ENCODE measurements around the gene NFKBIE. TPM values are rescaled to one million over a fixed set of nuclear protein-coding genes. Genes with fewer than 3 reads are reported as not detected.
A peak's percentile ranks its signal among the peaks of the same experiment; 100 is the strongest.

The NFKBIE gene
- total and polyA plus RNA-seq, 2 of the 13 experiments (the other 11 are each of a cell fraction or from before 2014, with no cell fraction given), result 6.7 to 14.5 TPM

DNA sequence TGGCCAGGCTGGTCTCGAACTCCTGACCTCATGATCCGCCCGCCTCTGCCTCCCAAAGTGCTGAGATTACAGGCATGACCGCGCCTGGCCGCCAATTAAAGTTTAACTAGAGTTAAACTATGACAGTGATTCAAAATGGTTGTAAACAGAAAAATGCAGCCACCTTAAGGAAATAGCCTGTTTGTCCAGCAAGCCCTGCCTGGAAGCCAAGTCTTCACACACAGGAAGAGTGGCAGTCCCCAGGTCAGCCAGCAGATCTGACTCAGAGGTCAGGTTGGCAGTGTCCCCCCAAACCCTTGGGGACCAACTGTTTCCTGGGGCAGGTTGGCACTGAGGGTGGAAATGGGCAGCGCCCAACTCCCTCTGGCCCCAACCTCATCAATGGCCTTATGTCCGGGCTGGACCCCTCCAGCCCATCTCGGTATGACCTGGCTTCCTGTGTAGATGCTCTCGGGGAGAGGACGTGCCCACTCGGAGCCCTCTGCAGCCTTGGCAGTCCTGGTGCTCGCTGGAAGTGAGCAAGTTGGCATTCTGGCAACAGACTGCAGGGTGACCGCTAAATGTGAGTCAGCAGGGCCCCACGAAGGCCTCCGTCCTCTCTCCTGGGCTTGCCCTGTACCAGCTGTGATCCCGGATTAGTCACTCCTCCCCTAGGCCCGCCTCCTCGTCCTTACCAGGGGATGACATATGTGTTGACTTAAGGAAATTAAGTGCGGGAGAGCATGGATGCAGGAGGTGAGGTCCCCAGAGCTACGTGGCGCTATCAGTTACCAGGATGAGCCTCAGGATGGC is 28.1 kb downstream of the NFKBIE start (continued):
- TF ChIP-seq, protein P1, sequence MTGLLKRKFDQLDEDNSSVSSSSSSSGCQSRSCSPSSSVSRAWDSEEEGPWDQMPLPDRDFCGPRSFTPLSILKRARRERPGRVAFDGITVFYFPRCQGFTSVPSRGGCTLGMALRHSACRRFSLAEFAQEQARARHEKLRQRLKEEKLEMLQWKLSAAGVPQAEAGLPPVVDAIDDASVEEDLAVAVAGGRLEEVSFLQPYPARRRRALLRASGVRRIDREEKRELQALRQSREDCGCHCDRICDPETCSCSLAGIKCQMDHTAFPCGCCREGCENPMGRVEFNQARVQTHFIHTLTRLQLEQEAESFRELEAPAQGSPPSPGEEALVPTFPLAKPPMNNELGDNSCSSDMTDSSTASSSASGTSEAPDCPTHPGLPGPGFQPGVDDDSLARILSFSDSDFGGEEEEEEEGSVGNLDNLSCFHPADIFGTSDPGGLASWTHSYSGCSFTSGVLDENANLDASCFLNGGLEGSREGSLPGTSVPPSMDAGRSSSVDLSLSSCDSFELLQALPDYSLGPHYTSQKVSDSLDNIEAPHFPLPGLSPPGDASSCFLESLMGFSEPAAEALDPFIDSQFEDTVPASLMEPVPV (CRISPR knock-in tag; IDR thresholded peaks at IDR 0.05), result no peak
- TF ChIP-seq ZBTB1 (CRISPR knock-in tag; IDR thresholded peaks at IDR 0.05; ENCODE audit: borderline replicate concordance), result no peak
- TF ChIP-seq MIER2 (CRISPR knock-in tag; IDR thresholded peaks at IDR 0.05), result no peak
- TF ChIP-seq HMGA1 (CRISPR knock-in tag; conservative IDR thresholded peaks at IDR 0.05), result no peak
- TF ChIP-seq ZNF563 (CRISPR knock-in tag; IDR thresholded peaks at IDR 0.05), result no peak
- TF ChIP-seq ZNF367 (CRISPR knock-in tag; IDR thresholded peaks at IDR 0.05; ENCODE audit: borderline replicate concordance), result no peak
- TF ChIP-seq CBFB (CRISPR knock-in tag; IDR thresholded peaks at IDR 0.05), result no peak
- peak; percentile 53; the same call in 1 of the 2 replicates for TF ChIP-seq JUND (CRISPR knock-in tag; IDR thresholded peaks at IDR 0.05)
- 0 out of 2 replicates have a peak, but pooled peaks have one; percentile 2 for TF ChIP-seq STAG1 (CRISPR knock-in tag; IDR thresholded peaks at IDR 0.05)
- TF ChIP-seq, protein P2, sequence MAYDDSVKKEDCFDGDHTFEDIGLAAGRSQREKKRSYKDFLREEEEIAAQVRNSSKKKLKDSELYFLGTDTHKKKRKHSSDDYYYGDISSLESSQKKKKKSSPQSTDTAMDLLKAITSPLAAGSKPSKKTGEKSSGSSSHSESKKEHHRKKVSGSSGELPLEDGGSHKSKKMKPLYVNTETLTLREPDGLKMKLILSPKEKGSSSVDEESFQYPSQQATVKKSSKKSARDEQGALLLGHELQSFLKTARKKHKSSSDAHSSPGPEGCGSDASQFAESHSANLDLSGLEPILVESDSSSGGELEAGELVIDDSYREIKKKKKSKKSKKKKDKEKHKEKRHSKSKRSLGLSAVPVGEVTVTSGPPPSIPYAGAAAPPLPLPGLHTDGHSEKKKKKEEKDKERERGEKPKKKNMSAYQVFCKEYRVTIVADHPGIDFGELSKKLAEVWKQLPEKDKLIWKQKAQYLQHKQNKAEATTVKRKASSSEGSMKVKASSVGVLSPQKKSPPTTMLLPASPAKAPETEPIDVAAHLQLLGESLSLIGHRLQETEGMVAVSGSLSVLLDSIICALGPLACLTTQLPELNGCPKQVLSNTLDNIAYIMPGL (CRISPR knock-in tag; IDR thresholded peaks at IDR 0.05; ENCODE audit: borderline replicate concordance in 1 of 2, low read depth in 1 of 2), result no peak
- TF ChIP-seq ZSCAN30 (CRISPR knock-in tag; IDR thresholded peaks at IDR 0.05), result no peak
- TF ChIP-seq, protein P3, sequence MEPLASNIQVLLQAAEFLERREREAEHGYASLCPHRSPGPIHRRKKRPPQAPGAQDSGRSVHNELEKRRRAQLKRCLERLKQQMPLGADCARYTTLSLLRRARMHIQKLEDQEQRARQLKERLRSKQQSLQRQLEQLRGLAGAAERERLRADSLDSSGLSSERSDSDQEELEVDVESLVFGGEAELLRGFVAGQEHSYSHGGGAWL (CRISPR knock-in tag; IDR thresholded peaks at IDR 0.05), result no peak; the same call in 1 of the 2 replicates
- TF ChIP-seq SUZ12 (IDR thresholded peaks at IDR 0.05; ENCODE audit: low read depth, low read length), result no peak
- TF ChIP-seq NFE2 (CRISPR knock-in tag; IDR thresholded peaks at IDR 0.05), result no peak; the same call in 1 of the 2 replicates
- no peak; the same call in 1 of the 2 replicates for TF ChIP-seq ZNF616 (CRISPR knock-in tag; IDR thresholded peaks at IDR 0.05; ENCODE audit: low read depth)
- TF ChIP-seq, protein P4, sequence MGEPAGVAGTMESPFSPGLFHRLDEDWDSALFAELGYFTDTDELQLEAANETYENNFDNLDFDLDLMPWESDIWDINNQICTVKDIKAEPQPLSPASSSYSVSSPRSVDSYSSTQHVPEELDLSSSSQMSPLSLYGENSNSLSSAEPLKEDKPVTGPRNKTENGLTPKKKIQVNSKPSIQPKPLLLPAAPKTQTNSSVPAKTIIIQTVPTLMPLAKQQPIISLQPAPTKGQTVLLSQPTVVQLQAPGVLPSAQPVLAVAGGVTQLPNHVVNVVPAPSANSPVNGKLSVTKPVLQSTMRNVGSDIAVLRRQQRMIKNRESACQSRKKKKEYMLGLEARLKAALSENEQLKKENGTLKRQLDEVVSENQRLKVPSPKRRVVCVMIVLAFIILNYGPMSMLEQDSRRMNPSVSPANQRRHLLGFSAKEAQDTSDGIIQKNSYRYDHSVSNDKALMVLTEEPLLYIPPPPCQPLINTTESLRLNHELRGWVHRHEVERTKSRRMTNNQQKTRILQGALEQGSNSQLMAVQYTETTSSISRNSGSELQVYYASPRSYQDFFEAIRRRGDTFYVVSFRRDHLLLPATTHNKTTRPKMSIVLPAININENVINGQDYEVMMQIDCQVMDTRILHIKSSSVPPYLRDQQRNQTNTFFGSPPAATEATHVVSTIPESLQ (CRISPR knock-in tag; conservative IDR thresholded peaks at IDR 0.05), result 0 out of 2 replicates have a peak, but pooled peaks have one; percentile 18
- TF ChIP-seq KDM1A (CRISPR knock-in tag; IDR thresholded peaks at IDR 0.05), result no peak
- no peak for TF ChIP-seq HCFC1 (IDR thresholded peaks at IDR 0.05; ENCODE audit: low read depth, low read length)
- TF ChIP-seq NFKB2 (CRISPR knock-in tag; IDR thresholded peaks at IDR 0.05; ENCODE audit: borderline replicate concordance), result no peak; the same call in 1 of the 2 replicates
- TF ChIP-seq ZNF749 (CRISPR knock-in tag; IDR thresholded peaks at IDR 0.05; ENCODE audit: borderline replicate concordance), result no peak; the same call in 1 of the 2 replicates
- TF ChIP-seq ZNF549 (CRISPR knock-in tag; IDR thresholded peaks at IDR 0.05), result no peak
- no peak; the same call in 1 of the 2 replicates for TF ChIP-seq SAFB2 (CRISPR knock-in tag; IDR thresholded peaks at IDR 0.05; ENCODE audit: borderline replicate concordance, low read depth)
- peak; percentile 69; the same call in 1 of the 2 replicates for TF ChIP-seq SP5 (CRISPR knock-in tag; IDR thresholded peaks at IDR 0.05; ENCODE audit: borderline replicate concordance, low read depth)
- TF ChIP-seq ATF1 (CRISPR knock-in tag; IDR thresholded peaks at IDR 0.05), result no peak
- TF ChIP-seq RBFOX2 (IDR thresholded peaks at IDR 0.05; ENCODE audit: low read depth, low read length), result no peak

Measured in HepG2 (cell line).